CD14-positive monocyte (primary cell): Measurements from ENCODE around the gene ZBTB43. TPM values are rescaled to one million over a fixed set of nuclear protein-coding genes. Genes with fewer than 3 reads are reported as not detected.

Source experiments
- DNase-seq, 3 donors: peaks; one replicate each; pipeline ENCODE4 v3.0.0-alpha.2; 2011 to 2022
- H2AFZ ChIP-seq: 2 replicates; pipeline ENCODE4 v1.6.0; 2012; ENCODE audit warnings: mild to moderate bottlenecking, low read depth, low read length, inconsistent platforms; ENCODE audit not compliant: insufficient read depth, poor library complexity, severe bottlenecking
- H3K27ac ChIP-seq, 2 donors: 1 replicate in 1 of 2; 2 replicates in 1 of 2; pipeline ENCODE4 v1.5.1; 2012 to 2013; ENCODE audit warnings: low read length in 2 of 2, control low read depth in 1 of 2, inconsistent platforms in 1 of 2, low read depth in 1 of 2, mild to moderate bottlenecking in 1 of 2
- H3K27me3 ChIP-seq, 2 donors: one replicate each; pipeline versions ENCODE4 v1.6.0 to v1.6.1; 2011 to 2013; ENCODE audit warnings: low read length in 2 of 2; ENCODE audit not compliant: control insufficient read depth in 2 of 2, insufficient read depth in 2 of 2
- H3K36me3 ChIP-seq, 2 donors: replicated peaks in 1 of 2; 1 replicate in 1 of 2; 2 replicates in 1 of 2; pipeline versions ENCODE4 v1.5.1 to v1.6.1; 2012 to 2013; ENCODE audit warnings: low read length in 2 of 2, control low read depth in 1 of 2, inconsistent platforms in 1 of 2, mild to moderate bottlenecking in 1 of 2; ENCODE audit not compliant: insufficient read depth in 2 of 2, control insufficient read depth in 1 of 2
- H3K4me1 ChIP-seq, 2 donors: 1 replicate in 1 of 2; 2 replicates in 1 of 2; pipeline versions ENCODE4 v1.5.1 to v1.6.1; 2012 to 2013; ENCODE audit warnings: low read length in 2 of 2, control low read depth in 1 of 2, inconsistent platforms in 1 of 2, mild to moderate bottlenecking in 1 of 2, moderate library complexity in 1 of 2; ENCODE audit not compliant: insufficient read depth in 2 of 2, control insufficient read depth in 1 of 2
- H3K4me2 ChIP-seq: replicated peaks from 2 replicates; pipeline ENCODE3; 2012; ENCODE audit warnings: low read length, moderate library complexity, mild to moderate bottlenecking; ENCODE audit not compliant: poor library complexity, severe bottlenecking; ENCODE audit errors: extremely low read depth
- H3K4me3 ChIP-seq, 3 experiments: fragments of 200-600 bp in 1 of 3; sonication (generic) in 1 of 3; replicated peaks in 1 of 3; 1 replicate in 2 of 3; 2 replicates in 1 of 3; pipeline ENCODE4 v1.5.1; 2011 to 2013; ENCODE audit warnings: low read length in 3 of 3, mild to moderate bottlenecking in 3 of 3, control low read depth in 2 of 3, low read depth in 2 of 3, inconsistent platforms in 1 of 3, moderate library complexity in 1 of 3
- H3K79me2 ChIP-seq: 2 replicates; pipeline ENCODE4 v1.6.0; 2012; ENCODE audit warnings: mild to moderate bottlenecking, control low read depth, inconsistent platforms, low read length, moderate library complexity; ENCODE audit not compliant: insufficient read depth
- H3K9ac ChIP-seq: 2 replicates; pipeline ENCODE4 v1.6.0; 2017; ENCODE audit warnings: low read length, mild to moderate bottlenecking; ENCODE audit not compliant: insufficient read depth, poor library complexity, severe bottlenecking
- H3K9me3 ChIP-seq, 2 donors: replicated peaks in 1 of 2; 1 replicate in 1 of 2; 2 replicates in 1 of 2; pipeline versions ENCODE4 v1.5.1 to v1.6.1; 2012 to 2013; ENCODE audit warnings: low read length in 2 of 2, control low read depth in 1 of 2; ENCODE audit not compliant: control insufficient read depth in 1 of 2, insufficient read depth in 1 of 2
- H4K20me1 ChIP-seq: 2 replicates; pipeline ENCODE4 v1.6.0; 2012; ENCODE audit warnings: mild to moderate bottlenecking, low read length, control low read depth, moderate library complexity; ENCODE audit not compliant: insufficient read depth
- H3K27ac Mint-ChIP-seq, 7 donors: one replicate each; pipeline ENCODE4 v1.8.0; 2020; ENCODE audit warnings: mild to moderate bottlenecking in 7 of 7, mixed read lengths in 7 of 7, moderate library complexity in 6 of 7, inconsistent platforms in 2 of 7
- H3K27me3 Mint-ChIP-seq, 3 donors: one replicate each; pipeline ENCODE4 v1.8.0; 2021 to 2022; ENCODE audit warnings: low read depth in 3 of 3, mild to moderate bottlenecking in 3 of 3, mixed read lengths in 3 of 3, moderate library complexity in 3 of 3, inconsistent platforms in 1 of 3
- H3K36me3 Mint-ChIP-seq, 2 donors: one replicate each; pipeline ENCODE4 v1.8.0; 2020; ENCODE audit warnings: mixed read lengths in 2 of 2, inconsistent platforms in 1 of 2, mild to moderate bottlenecking in 1 of 2
- H3K4me1 Mint-ChIP-seq: one replicate; pipeline ENCODE4 v1.8.0; 2020; ENCODE audit warnings: mild to moderate bottlenecking, mixed read lengths
- H3K4me3 Mint-ChIP-seq, 2 donors: one replicate each; pipeline ENCODE4 v1.8.0; 2020; ENCODE audit warnings: mild to moderate bottlenecking in 2 of 2, mixed read lengths in 2 of 2, moderate library complexity in 1 of 2
- H3K9me3 Mint-ChIP-seq, 7 donors: one replicate each; pipeline ENCODE4 v1.8.0; 2020 to 2022; ENCODE audit warnings: mixed read lengths in 7 of 7, mild to moderate bottlenecking in 6 of 7, moderate library complexity in 6 of 7, inconsistent platforms in 2 of 7
- WGBS: methylation state at CpG from one replicate; pipeline ENCODE4 v1.1.5; 2013; ENCODE audit warnings: missing lambda C conversion rate; ENCODE audit not compliant: insufficient coverage; 5-methylcytosine and 5-hydroxymethylcytosine counted together
- intact Hi-C, 2 donors: fragments of 100-400 bp; cut with micrococcal nuclease; formaldehyde crosslinking; loops; one replicate each; pipeline versions ENCODE4 v1.15.0 to v1.15.1; 2023
- polyA plus RNA-seq, 3 donors: library from polyadenylated mRNA; depleted of rRNA in 1 of 3; unstranded in 2 of 3; stranded (reverse) in 1 of 3; fragments of 300-500 nt in 2 of 3; fragments of >200 nt in 1 of 3; fragmentation: Illumina TruSeq in 2 of 3; gene quantifications; 1 replicate in 2 of 3; 2 replicates in 1 of 3; pipeline ENCODE4 v1.2.3, GENCODE V29; 2012 to 2021
- TF ChIP-seq, protein P1 (sequence below): fragments of 200-600 bp; IDR thresholded peaks from one replicate; pipeline ENCODE4 v1.8.0; 2022; ENCODE audit warnings: antibody characterized with exemption, mild to moderate bottlenecking

The ZBTB43 gene
- polyA plus RNA-seq, 3 donors: 6.1 to 15.9 (median 6.8) TPM

DNA sequence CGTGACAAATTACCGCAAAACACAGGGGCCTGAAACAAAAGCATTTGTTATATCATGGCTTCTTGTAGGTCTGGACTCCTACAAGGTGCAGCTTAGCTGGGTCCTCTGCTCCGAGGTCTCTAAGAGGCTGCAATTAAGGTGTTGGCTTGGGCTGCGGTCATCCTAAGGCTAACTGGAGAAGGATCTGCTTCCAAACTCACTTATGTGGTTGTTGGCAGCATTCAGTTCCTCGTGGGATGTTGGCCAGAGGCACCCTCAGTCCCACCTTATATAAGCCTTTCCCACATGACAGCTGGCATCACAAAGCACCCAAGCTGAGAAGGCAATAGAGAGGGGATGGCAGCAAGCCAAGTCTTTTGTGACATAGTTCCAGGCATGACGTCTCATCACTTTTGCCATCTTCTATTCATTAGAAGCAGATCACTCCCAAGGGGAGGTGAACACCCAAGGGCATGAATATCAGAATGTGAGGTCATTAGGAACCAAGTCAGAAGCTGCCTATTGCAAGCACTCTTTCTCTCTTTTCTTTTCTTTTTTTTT lies 47.9 kb upstream of the ZBTB43 start:
- H3K4me2 ChIP-seq: no peak overlapping the region
- H3K27me3 Mint-ChIP-seq: peaks cover 2 to 8% (median 4%) of the 10 kb centered on the region in 3 donors
- no peaks in the 10 kb centered on the region for H3K4me1 Mint-ChIP-seq

DNA sequence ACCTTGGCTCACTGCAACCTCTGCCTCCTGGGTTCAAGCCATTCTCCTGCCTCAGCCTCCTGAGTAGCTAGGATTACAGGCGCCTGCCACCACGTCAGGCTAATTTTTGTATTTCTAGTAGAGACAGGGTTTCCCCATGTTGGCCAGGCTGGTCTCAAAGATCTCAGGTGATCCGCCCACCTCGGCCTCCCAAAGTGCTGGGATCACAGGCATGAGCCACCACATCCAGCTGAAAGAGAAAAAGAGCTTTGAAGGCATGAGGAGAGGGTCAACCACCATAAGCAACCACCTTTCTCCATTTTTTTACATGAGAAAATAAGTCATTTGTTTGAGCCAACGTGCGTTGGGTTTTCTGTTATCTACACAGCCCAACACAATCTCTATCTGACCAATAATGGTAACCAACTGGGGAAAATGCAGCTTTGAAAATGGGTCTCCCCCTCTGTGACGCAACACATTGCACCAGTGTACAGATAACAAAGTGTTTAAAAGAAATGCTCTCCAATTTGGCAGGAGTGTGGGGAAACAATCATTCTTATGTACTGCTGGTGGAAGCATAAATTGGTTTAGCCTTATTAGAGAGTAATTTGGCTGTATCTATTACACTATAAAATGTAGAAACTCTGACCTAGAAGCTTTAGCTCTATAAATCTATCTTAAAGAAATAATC lies 45.8 kb upstream of the ZBTB43 start:
- H3K4me3 Mint-ChIP-seq: no peak overlapping the region
- H3K36me3 ChIP-seq: no peaks in the 10 kb centered on the region
- no peaks in the 10 kb centered on the region for H4K20me1 ChIP-seq
- no peak for DNase-seq
- peaks cover 1 to 4% (median 4%) of the 10 kb centered on the region in 3 donors for H3K27me3 Mint-ChIP-seq
- no peaks in the 10 kb centered on the region for H3K79me2 ChIP-seq
- TF ChIP-seq, protein P1, sequence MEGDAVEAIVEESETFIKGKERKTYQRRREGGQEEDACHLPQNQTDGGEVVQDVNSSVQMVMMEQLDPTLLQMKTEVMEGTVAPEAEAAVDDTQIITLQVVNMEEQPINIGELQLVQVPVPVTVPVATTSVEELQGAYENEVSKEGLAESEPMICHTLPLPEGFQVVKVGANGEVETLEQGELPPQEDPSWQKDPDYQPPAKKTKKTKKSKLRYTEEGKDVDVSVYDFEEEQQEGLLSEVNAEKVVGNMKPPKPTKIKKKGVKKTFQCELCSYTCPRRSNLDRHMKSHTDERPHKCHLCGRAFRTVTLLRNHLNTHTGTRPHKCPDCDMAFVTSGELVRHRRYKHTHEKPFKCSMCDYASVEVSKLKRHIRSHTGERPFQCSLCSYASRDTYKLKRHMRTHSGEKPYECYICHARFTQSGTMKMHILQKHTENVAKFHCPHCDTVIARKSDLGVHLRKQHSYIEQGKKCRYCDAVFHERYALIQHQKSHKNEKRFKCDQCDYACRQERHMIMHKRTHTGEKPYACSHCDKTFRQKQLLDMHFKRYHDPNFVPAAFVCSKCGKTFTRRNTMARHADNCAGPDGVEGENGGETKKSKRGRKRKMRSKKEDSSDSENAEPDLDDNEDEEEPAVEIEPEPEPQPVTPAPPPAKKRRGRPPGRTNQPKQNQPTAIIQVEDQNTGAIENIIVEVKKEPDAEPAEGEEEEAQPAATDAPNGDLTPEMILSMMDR: no peak
- H3K9me3 Mint-ChIP-seq: peaks cover 0 to 3% (median 0%) of the 10 kb centered on the region in 7 donors
- H3K4me2 ChIP-seq: no peak overlapping the region
- H2AFZ ChIP-seq: no peak overlapping the region
- H3K9ac ChIP-seq: no peak overlapping the region
- no CpG with 5 or more reads among the region's 7 CpGs for WGBS
- intact Hi-C loops: no loop called here
- H3K27ac Mint-ChIP-seq: no peak overlapping the region
- no peak overlapping the region for H3K27ac ChIP-seq
- no peaks in the 10 kb centered on the region for H3K36me3 Mint-ChIP-seq
- no peak overlapping the region for H3K4me3 ChIP-seq
- H3K27me3 ChIP-seq: no peaks in the 10 kb centered on the region
- H3K4me1 ChIP-seq: no peaks in the 10 kb centered on the region
- H3K9me3 ChIP-seq: no peaks in the 10 kb centered on the region
- H3K4me1 Mint-ChIP-seq: no peaks in the 10 kb centered on the region

More for the DNA sequence above, 47.9 kb upstream of the ZBTB43 start:
- H2AFZ ChIP-seq: no peak overlapping the region
- H3K36me3 ChIP-seq: no peaks in the 10 kb centered on the region
- H3K4me3 ChIP-seq: no peak overlapping the region
- DNase-seq: no peak
- intact Hi-C loops: no loop called here
- Mint-ChIP-seq H3K9me3 (no peaks in the 10 kb centered on the region), H3K4me3 (no peak overlapping the region), H3K36me3 (no peaks in the 10 kb centered on the region), H3K27ac (no peak overlapping the region)
- no peak overlapping the region for H3K27ac ChIP-seq
- WGBS: 95% methylated on average over 3 of the region's 6 CpGs
- no peaks in the 10 kb centered on the region for H3K9me3 ChIP-seq
- H3K27me3 ChIP-seq: no peaks in the 10 kb centered on the region
- TF ChIP-seq, protein P1: no peak
- no peak overlapping the region for H3K9ac ChIP-seq
- no peaks in the 10 kb centered on the region for H3K4me1 ChIP-seq
- no peaks in the 10 kb centered on the region for H4K20me1 ChIP-seq
- H3K79me2 ChIP-seq: no peaks in the 10 kb centered on the region
